ENCODE measurements around the gene MYH2.

DNA sequence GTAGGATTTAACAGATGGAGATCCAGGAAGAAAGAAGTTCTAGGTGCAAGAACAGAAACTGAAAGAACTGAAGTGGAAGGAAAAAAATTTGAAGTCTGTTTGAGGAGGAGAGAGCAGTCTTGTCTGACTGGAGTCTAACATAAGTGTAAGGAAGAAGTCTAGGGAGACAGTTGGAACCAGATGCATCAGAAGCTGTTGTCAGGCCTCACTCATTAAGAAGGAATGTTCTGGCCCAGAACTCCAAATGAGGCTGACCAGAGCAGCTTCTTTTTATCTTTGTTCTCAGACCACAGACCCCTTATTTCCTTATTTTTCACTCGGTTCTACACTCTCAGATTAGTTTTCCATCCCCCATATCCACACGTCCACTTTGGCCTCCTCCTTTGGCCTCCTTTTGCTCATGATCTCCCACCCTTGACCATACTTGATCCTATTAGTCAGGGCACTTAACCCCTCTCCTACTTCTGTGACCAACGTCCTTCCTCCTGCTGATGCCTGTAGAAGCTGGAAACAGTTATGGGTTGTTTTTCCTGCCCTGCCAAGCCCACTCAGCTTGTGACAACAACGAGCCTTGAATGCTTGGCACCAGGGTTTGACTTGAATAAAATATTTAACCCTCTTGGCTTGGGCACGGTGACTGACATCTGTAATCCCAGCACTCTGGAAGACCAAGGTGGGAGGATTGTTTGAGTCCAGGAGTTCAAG is 7.0 kb upstream of the MYH2 start:
- TF ChIP-seq, protein P1, sequence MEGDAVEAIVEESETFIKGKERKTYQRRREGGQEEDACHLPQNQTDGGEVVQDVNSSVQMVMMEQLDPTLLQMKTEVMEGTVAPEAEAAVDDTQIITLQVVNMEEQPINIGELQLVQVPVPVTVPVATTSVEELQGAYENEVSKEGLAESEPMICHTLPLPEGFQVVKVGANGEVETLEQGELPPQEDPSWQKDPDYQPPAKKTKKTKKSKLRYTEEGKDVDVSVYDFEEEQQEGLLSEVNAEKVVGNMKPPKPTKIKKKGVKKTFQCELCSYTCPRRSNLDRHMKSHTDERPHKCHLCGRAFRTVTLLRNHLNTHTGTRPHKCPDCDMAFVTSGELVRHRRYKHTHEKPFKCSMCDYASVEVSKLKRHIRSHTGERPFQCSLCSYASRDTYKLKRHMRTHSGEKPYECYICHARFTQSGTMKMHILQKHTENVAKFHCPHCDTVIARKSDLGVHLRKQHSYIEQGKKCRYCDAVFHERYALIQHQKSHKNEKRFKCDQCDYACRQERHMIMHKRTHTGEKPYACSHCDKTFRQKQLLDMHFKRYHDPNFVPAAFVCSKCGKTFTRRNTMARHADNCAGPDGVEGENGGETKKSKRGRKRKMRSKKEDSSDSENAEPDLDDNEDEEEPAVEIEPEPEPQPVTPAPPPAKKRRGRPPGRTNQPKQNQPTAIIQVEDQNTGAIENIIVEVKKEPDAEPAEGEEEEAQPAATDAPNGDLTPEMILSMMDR (IDR thresholded peaks at IDR 0.05) = no peak
- TF ChIP-seq POLR2A (IDR thresholded peaks at IDR 0.05) = no peak

All from Peyer's patch (tissue), 4 donors.